Erythroblast (primary cell): Measurements from ENCODE around the gene CCDC192.

Experiments
- GATA1 ChIP-seq: IDR thresholded peaks from 2 replicates; pipeline ENCODE4 v1.6.1; 2011; ENCODE audit warnings: low read depth, mild to moderate bottlenecking, control low read depth, low read length, moderate library complexity
- POLR2A ChIP-seq: IDR thresholded peaks from 2 replicates; pipeline ENCODE4 v1.6.1; 2011; ENCODE audit warnings: mild to moderate bottlenecking, low read length

GRCh38 chr5:127802477-127802865 lies 99.3 kb downstream of the CCDC192 start:
- TF ChIP-seq POLR2A (no peak), GATA1 (no peak)
